MG63 (cell line): Measurements from ENCODE around the gene BORCS5. TPM values are rescaled to one million over a fixed set of nuclear protein-coding genes. Genes with fewer than 3 reads are reported as not detected.
"Not testable (repeated sequence)": the region's sequence is repeated elsewhere in the genome, so short reads cannot be mapped to it uniquely, and the experiment has no call there.

Experiments
- DNase-seq: peaks from one replicate; pipeline ENCODE4 v3.0.0-alpha.2; 2020
- H3K27me3 ChIP-seq: fragments of 250-450 bp; sonication (Bioruptor Pico); 2 replicates; pipeline ENCODE4 v1.5.1; 2020; ENCODE audit warnings: mild to moderate bottlenecking, moderate library complexity
- H3K36me3 ChIP-seq: fragments of 250-450 bp; sonication (Bioruptor Pico); 2 replicates; pipeline ENCODE4 v1.5.1; 2020; ENCODE audit warnings: mild to moderate bottlenecking, moderate library complexity
- H3K4me3 ChIP-seq: fragments of 250-450 bp; sonication (Bioruptor Pico); 2 replicates; pipeline ENCODE4 v1.5.1; 2020; ENCODE audit warnings: mild to moderate bottlenecking, moderate library complexity
- H3K9me3 ChIP-seq: fragments of 250-450 bp; sonication (Bioruptor Pico); 2 replicates; pipeline ENCODE4 v1.5.1; 2020; ENCODE audit warnings: mild to moderate bottlenecking, moderate library complexity
- total RNA-seq: library from RNA; depleted of rRNA; stranded (reverse); fragments of >200 nt; shearing (Covaris generic); gene quantifications from 2 replicates; pipeline ENCODE4 v1.2.3, GENCODE V29; 2014; ENCODE audit warnings: low replicate concordance

The BORCS5 gene
- total RNA-seq, 1 experiment from 2014 or later: 3.6 TPM

DNA sequence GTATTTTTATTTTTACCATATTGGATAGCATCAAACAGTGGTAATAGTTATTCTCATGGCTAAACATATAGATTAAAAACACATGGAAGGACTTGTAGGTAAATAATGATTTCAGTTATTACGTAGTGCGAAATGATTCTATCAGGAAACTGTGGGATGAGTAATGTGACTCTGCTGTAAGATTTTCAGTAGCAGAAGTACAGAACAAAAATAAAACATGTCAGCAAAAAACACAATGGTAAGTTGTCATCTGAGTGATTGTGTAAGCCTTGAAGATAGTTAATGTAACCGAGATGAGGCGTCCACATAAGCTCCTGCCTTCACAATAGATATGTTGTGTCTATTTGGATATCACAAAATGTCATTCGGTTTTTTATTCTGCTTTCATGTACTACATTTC, 99.8 kb downstream of the BORCS5 start:
- no peak for DNase-seq
- H3K9me3 ChIP-seq: no peaks in the 10 kb centered on the region
- H3K36me3 ChIP-seq: no peaks in the 10 kb centered on the region

GRCh38 chr12:12460935-12461922, 104.4 kb downstream of the BORCS5 start:
- Histone ChIP-seq H3K27me3 (no peaks in the 10 kb centered on the region), H3K36me3 (no peaks in the 10 kb centered on the region), H3K4me3 (no peak overlapping the region), H3K9me3 (no peaks in the 10 kb centered on the region)
- no peak for DNase-seq

More for the DNA sequence above, 99.8 kb downstream of the BORCS5 start:
- no peak overlapping the region for H3K4me3 ChIP-seq
- no peaks in the 10 kb centered on the region for H3K27me3 ChIP-seq

- no peak for DNase-seq
- H3K27me3 ChIP-seq: no peaks in the 10 kb centered on the region
These were observed 105.0 kb downstream of the BORCS5 start for GRCh38 chr12:12461923-12462315.

DNA sequence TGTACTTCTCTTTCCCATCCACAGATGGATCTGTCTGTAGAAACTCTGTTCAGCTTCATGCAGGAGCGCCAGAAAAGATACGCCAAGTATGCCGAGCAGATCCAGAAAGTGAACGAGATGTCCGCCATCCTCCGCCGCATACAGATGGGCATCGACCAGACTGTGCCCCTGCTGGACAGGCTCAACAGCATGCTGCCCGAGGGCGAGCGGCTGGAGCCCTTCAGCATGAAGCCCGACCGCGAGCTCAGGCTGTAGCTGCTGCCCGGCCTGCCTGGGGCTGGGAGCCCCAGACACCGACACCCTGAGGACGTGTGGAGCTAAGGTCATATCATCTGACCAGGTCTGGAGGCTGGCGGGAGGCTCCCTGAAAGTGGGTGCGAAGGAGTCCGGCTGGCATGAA, 108.6 kb downstream of the BORCS5 start:
- no peaks in the 10 kb centered on the region for H3K9me3 ChIP-seq
- H3K4me3 ChIP-seq: no peak overlapping the region
- H3K36me3 ChIP-seq: no peaks in the 10 kb centered on the region
- H3K27me3 ChIP-seq: no peaks in the 10 kb centered on the region
- DNase-seq: no peak

More at GRCh38 chr12:12461923-12462315, 105.0 kb downstream of the BORCS5 start:
- Histone ChIP-seq H3K9me3 (no peaks in the 10 kb centered on the region), H3K36me3 (no peaks in the 10 kb centered on the region), H3K4me3 (no peak overlapping the region)

- H3K9me3 ChIP-seq: no peaks in the 10 kb centered on the region
- no peak overlapping the region for H3K4me3 ChIP-seq
- DNase-seq: no peak
- H3K36me3 ChIP-seq: no peaks in the 10 kb centered on the region
- no peaks in the 10 kb centered on the region for H3K27me3 ChIP-seq
These were observed 109.3 kb downstream of the BORCS5 start for GRCh38 chr12:12466157-12466556.

DNA sequence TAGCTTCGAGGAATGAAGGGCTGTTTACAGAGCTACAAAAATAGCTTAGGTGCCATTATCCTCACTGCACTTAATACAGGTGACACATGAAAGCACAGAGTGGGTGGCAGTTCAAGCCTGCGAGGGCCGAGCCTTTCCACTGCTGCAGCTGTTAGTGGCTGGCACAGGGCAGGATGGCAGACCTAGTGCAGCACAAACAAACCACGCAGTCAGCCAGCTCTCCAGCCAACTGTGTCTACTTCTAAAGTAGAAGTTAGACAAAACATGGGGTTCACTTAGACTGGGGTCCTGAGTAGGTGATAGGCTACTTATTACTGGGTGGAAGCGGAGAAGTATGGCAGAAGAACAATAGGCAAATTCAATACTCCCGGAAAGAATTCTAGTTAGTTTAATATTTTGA, 110.4 kb downstream of the BORCS5 start:
- Histone ChIP-seq H3K36me3 (no peaks in the 10 kb centered on the region), H3K9me3 (no peaks in the 10 kb centered on the region), H3K4me3 (no peak overlapping the region), H3K27me3 (no peaks in the 10 kb centered on the region)
- no peak for DNase-seq

DNA sequence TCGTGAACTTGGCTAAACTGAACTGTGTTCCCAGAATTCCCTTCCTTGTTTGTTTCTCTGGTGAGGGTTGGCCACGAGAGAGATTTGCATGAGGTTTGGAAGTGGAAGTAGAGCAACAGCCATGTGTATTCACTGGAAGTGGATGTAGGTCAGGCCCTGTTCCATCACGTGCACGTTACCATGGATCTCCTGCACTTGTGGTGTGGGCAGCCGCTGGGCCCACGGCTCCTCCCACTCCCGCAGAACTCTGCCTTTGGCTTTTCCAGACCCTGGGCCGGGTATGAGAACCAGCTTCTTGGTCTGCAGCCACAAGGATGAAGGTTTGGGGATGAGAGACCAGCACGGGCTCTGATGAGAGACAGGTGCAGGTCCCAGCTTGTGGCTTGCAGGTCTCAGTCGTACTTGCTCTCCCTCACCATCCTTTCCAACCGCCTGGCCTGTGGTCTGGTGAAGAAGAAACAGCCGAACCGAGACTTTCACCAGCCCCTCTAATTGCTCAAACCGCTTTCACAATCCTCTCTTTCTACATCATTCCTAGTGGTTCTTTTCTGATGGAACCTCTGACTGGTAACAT, 110.9 kb downstream of the BORCS5 start:
- Histone ChIP-seq H3K36me3 (no peaks in the 10 kb centered on the region), H3K9me3 (no peaks in the 10 kb centered on the region), H3K4me3 (no peak overlapping the region), H3K27me3 (no peaks in the 10 kb centered on the region)
- no peak for DNase-seq

DNA sequence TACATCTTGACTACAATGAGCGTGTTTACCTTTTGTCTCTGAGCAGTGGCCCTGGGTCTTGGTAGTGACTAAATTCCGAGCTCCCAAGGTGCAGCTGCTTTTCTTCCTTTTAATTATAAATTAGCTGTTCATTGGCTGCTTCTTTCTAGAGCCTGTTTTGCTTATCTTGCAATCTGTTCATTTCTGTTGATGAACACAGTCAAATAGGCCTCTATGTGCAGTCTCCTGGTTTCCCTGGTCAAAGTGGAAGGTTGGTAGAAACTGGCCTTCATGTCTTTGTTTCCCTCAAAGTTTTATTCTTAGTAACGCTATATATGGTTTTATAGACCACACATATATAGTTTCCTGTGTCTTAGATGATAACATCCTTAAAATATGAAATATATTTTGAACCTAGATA, 111.7 kb downstream of the BORCS5 start:
- no peak overlapping the region for H3K4me3 ChIP-seq
- no peaks in the 10 kb centered on the region for H3K9me3 ChIP-seq
- no peaks in the 10 kb centered on the region for H3K27me3 ChIP-seq
- no peaks in the 10 kb centered on the region for H3K36me3 ChIP-seq
- DNase-seq: no peak

GRCh38 chr12:12469386-12469785, 112.5 kb downstream of the BORCS5 start:
- H3K27me3 ChIP-seq: no peaks in the 10 kb centered on the region
- H3K9me3 ChIP-seq: no peaks in the 10 kb centered on the region
- no peak overlapping the region for H3K4me3 ChIP-seq
- H3K36me3 ChIP-seq: no peaks in the 10 kb centered on the region
- no peak for DNase-seq

DNA sequence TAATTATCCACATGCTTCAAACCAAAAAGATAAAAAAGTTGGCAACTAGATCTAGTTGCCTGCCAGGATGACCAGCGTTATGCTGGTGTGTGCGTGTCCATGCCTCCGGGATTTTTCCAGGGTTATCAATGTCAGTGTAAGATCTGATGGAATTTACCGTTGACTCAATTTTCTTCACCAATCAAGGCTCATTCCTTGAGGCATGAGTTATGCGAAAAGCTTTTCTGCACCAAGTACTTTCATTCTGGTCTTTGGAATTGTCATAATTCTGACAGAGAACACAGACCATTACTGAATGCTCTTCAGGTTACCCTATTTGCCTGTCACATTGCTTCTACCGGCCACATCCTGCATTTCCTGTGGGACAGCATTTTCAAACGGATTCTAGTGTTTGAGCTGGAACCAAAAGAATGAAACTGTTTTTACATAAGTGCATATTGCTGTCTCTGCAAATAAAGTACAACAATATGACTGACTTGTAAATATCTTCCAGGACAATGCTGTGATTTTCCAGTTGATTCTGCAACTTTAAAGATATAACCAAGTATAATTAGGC, 114.0 kb downstream of the BORCS5 start:
- no peak for DNase-seq
- H3K36me3 ChIP-seq: peaks cover 2% of the 10 kb centered on the region
- H3K27me3 ChIP-seq: no peaks in the 10 kb centered on the region

DNA sequence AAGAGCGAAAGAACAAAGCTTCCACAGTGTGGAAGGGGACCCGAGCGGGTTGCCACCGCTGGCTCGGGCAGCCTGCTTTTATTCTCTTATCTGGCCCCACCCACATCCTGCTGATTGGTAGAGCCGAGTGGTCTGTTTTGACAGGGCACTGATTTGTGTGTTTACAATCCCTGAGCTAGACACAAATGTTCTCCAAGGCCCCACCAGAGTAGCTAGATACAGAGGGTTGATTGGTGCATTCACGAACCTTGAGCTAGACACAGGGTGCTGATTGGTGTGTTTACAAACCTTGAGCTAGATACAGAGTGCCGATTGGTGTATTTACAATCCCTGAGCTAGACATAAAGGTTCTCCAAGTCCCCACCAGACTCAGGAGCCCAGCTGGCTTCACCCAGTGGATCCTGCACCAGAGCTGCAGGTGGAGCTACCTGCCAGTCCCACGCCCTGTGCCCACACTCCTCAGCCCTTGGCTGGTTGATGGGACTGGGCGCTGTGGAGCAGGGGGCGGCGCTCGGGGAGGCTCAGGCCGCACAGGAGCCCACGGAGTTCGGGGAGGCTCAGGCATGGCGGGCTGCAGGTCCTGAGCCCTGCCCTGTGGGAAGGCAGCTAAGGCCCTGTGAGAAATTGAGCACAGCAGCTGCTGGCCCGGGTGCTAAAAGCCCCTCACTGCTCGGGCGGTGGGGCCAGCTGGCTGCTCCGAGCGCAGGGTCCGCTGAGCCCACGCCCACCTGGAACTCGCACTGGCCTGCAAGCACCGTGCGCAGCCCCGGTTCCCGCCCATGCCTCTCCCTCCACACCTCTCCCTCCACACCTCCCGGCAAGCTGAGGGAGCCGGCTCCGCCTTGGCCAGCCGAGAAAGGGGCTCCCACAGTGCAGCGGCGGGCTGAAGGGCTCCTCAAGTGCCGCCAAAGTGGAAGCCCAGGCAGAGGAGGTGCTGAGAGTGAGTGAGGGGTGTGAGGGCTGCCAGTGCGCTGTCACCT, 115.4 kb downstream of the BORCS5 start:
- DNase-seq, H3K4me3 ChIP-seq, H3K9me3 ChIP-seq: not testable (repeated sequence)

More for the DNA sequence above, 114.0 kb downstream of the BORCS5 start:
- no peak overlapping the region for H3K4me3 ChIP-seq
- no peaks in the 10 kb centered on the region for H3K9me3 ChIP-seq

DNA sequence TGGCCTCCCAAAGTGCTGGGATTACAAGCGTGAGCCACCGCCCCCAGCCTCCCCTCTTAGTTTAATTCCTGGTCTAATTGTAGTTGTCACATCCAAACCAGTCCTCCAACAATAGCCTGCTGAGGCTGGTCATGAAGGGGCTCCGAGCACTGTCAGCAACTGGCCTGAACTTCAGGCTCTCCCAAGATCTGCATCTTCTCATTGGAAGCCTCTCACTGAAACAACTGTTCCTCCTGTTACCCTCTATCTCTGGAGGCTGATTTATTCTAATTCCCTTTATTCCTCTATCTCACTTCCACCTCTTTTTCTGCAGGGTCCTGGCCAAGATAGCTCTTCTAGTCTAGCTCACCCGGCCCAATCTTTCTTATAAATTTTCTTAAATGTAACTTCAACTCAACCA, 116.3 kb downstream of the BORCS5 start:
- Histone ChIP-seq H3K9me3 (no peaks in the 10 kb centered on the region), H3K36me3 (peaks cover 15% of the 10 kb centered on the region), H3K27me3 (no peaks in the 10 kb centered on the region), H3K4me3 (no peak overlapping the region)
- no peak for DNase-seq

More for the DNA sequence above, 115.4 kb downstream of the BORCS5 start:
- H3K27me3 ChIP-seq: not testable (repeated sequence)
- H3K36me3 ChIP-seq: peaks cover 10% of the 10 kb centered on the region

- no peak for DNase-seq
- no peaks in the 10 kb centered on the region for H3K27me3 ChIP-seq
- H3K9me3 ChIP-seq: no peaks in the 10 kb centered on the region
- no peak overlapping the region for H3K4me3 ChIP-seq
- H3K36me3 ChIP-seq: peaks cover 15% of the 10 kb centered on the region
These were observed 117.6 kb downstream of the BORCS5 start for GRCh38 chr12:12474471-12474928.

- H3K27me3 ChIP-seq: no peaks in the 10 kb centered on the region
- H3K4me3 ChIP-seq: no peak overlapping the region
- DNase-seq: no peak
- H3K9me3 ChIP-seq: no peaks in the 10 kb centered on the region
- H3K36me3 ChIP-seq: peaks cover 17% of the 10 kb centered on the region
These were observed 118.3 kb downstream of the BORCS5 start for GRCh38 chr12:12474931-12475795.

DNA sequence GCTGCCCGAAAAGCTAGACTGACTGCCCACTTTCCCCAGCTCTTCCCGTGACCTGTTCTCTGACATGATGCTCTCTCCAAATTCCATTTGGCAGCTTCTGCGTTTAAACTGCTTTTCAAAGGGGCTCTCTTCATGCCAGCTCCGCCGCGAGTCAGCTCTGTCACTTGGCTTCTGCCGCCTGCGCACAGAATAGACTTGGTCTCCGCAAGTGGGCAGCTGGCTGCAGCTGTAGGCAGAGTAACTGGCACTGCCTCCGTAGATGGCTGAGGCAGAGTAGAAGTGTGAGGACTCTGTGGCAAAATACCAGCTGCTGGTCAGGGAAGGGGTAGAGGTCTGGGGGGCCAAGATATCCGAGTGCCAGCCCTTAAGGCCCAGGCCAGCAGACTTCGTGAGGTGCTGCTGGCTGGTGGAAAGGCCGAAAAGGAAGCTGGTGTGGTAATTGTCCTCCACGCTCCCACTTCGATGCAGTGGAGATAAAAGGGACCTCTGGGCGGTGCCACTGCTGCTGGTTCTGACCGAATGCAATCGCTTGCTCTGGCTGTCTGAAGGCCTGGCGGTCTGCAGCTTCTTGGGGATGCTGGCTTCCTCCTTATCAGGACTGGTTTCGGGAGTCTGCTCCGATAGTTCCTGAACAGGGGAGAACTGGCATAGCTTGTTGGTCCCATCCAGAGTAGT, 120.1 kb downstream of the BORCS5 start:
- Histone ChIP-seq H3K4me3 (no peak overlapping the region), H3K27me3 (no peaks in the 10 kb centered on the region), H3K9me3 (no peaks in the 10 kb centered on the region), H3K36me3 (peaks cover 17% of the 10 kb centered on the region)
- no peak for DNase-seq
